GM21526 (cell line): Measurements from ENCODE around the gene DOCK10.
A peak's percentile ranks its signal among the peaks of the same experiment; 100 is the strongest.

Source experiments
- ATAC-seq: cut with Tn5 transposase; IDR thresholded peaks from one replicate; pipeline ENCODE4 v1.9.1; 2021; ENCODE audit warnings: moderate library complexity; ENCODE audit not compliant: unreplicated experiment, low FRiP score

DOCK10 gene

DNA sequence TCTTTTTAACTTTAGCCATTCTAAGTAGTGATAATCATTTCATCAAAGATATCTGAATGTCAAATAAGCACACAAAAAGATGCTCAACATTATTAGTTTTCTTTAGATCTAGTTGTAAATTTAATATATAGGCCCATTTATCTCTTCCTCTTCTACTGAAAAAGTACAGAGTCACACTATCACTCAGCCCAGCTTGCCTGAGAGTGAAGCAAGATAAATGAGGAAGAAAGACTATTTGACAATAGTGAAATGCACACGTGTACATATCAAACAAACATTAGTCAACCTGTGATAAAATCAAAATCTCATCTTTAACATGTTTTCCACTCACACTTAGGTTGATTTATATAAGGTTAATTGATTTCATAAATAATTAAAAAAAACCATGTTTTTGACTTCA is 242.6 kb downstream of the DOCK10 start:
- no peak for ATAC-seq

DNA sequence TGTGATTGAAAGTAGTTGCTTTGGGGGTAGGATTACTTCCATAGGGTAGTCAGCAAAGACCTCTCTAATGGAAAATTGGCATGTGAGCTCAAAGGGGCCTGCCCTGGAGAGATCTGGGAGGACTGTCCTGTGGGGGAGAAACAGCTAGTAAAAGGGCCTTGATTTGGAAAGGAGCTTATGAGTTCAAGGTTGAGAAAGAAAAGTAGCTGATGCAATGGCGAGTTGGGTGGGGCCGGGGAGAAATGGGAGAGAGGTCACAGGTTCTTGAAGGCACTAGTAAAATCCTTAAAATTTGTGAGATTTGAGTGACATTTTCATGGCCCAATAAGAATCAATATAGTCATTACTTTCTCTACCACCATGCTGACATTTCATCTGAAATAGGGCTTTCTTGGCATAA is 244.1 kb downstream of the DOCK10 start:
- ATAC-seq = no peak

DNA sequence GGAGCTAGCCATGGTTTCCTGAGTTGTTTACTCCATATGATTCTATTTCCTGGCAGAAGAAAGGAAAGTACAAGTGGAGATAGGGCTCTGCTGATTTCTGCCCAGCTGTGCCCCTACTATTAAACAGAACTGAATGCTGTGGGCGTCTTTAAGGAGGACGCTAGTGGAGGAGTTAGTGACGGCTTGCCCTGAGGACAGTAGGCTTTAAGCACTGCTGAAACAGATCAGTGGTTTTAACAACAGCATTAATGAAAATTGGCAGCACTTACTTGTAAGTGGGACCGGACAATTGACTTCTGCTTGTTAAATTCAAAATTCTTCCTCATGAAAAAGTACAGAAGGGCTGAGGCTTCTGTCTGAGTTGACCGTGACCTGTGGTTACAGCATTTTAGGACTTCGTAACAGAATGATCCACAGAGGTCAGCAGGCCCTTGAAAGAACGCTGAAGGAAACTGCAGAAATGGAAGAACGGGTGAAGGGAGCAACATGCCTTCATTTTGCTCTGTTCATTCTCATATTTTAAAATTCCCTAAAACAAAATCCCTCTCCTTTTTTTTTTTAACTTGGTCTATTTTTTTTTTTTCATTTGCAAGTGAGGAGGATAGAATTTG is 245.5 kb downstream of the DOCK10 start:
- ATAC-seq = no peak

DNA sequence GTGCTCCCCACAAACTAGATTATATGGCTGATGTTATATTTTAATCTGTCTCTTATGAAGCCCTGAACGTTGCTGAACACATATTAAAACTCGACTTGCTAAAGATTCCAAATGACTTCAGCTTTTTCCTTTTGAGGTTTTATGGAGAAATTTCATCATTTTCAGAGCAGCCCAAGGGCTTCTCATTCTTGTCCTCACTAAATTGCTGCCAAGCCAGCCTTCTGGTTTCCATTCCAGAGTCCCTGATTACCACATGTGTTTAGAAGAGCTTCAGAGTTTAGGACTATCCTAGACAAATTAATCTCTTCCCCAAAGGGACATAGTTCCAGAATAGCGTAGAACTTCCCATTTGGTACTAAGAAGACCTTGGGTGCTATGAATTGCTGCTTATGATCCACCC is 248.3 kb downstream of the DOCK10 start:
- no peak for ATAC-seq

DNA sequence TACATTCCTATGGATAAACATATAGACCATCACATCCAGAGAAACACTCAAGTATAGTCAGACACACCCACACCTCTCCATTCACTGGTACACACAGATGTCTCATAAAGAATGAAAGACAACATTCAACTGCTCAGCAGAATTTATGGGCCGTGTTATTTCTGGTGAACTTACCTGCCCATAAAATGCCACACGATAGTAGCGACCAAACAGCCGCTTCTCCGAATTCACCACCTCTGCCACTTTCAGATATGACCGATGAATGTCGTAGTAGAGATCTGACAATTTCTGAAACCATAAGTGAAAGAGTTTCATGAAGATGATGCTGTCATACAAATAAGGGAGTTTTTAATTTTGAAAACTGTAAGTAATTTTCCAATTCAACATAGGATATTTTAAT is 255.4 kb downstream of the DOCK10 start:
- ATAC-seq = no peak

DNA sequence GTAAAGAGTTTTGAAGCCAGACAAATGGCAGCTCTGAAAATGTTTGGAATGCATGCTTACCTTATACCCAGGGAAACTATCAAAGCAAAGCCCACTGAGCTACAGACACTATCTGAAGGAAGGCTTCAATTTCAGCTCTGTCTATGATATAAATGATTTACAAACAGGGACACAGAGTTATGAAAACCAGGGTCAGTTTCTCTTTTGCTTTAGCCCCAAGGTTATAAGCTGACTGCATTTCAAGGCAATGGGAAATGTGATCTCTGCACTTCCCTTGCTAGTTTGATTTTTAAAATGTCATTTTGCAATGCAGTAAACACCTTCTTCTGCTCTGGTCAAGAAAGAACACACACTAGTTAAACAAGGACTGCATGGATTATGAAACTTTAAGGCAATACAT is 260.9 kb downstream of the DOCK10 start:
- ATAC-seq = no peak

DNA sequence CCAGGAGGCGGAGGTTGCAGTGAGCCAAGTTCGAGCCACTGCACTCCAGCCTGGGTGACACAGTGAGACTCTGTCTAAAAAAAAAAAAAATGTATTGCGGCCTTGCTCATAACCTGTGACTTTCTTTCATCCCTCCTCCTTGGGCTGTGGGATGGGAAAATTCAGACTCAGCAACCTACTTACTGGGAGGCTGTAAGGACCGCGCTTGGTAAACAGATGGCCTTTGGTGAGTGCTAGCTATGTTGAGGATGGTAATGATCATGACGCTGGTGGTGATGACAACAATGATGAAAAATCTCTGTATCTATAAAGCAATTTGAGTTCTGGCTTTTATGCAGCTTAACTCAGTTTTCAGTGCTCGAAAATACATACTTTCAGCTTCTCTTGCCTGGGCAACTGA is 261.4 kb downstream of the DOCK10 start:
- no peak for ATAC-seq

DNA sequence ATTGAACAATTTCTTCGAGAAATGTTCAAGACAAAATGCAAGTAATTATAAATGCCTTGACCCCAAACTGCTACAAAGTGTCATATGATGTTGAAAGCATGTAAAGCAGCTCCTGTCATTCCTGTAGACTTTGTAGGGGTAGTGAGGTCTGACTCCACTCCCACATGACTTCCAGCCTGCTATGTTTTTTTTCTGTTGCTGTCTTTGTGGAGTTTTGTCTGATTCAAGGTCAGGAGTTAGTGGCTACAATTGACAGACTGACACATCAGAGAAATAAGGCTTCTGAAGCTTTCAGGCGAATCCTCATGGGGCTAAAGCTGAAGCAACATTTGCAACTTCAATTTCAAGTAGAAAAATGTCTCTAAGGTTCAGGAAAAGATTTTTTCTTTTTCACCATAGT is 262.2 kb downstream of the DOCK10 start:
- no peak for ATAC-seq

DNA sequence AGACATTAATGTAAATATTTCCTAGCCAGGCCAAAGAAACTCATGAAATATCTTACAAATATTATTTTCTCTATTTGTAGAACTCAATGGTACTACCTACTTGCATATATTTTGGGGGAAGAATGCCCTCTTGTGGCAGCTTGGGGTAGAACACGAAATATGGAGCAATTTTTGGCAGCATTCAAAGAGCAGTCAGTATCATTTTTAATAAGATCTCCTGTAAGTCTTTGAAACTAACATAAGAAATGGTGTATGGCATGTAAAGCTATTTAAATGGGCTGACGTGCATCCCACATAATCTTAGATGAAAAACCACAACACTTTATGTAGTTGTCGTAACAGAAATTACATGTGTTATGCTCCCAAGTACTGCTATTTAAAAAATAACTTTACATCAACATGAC is 263.8 kb downstream of the DOCK10 start:
- peak; percentile 69 for ATAC-seq

DNA sequence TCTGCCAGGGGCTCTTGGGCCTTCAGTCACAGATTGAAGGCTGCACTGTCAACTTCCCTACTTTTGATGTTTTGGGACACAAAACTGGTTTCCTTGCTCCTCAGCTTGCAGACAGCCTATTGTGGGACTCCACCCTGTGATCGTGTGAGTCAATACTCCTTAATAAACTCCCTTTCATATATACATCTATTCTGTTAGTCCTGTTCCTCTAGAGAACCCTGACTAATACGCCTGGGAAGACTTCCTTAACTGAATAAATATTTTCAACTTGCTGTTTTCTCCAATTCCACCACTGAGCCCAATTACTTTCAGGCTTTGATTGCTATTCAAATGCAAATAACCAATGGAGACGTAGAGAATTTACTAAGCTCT is 264.7 kb downstream of the DOCK10 start:
- no peak for ATAC-seq

DNA sequence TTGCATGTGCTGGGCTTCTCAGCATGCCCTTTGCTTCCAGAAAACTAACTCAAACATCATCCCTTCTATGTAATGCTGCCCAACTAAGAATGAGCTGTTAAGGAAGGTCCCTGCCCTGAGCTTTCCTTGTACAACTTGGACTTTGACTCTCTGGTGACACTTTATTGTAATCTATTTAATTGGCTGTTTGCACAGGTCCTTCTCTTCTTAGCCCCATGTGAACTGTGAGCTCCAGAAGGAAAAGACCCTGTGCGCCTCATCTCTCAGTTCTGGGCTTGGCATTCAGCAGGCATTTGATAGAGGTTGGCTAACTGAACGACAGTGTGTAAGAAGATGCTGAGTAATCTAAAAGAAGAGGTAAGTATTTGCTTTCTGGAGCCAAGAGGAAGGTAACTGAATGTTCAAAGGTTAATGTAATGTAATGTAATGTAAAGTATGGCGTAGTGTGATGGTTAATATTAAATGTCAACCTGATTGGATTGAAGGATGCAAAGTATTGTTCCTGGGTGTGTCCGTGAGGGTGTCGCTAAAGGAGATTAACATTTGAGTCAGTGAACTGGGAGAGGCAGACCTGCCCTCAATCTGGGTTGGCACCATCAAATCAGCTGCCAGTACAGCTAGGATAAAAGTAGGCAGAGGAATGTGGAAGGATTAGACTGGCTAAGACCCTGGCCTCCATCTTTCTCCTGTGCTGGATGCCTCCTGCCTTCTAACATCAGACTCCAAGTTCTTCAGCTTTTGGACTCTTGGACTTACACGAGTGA is 265.3 kb downstream of the DOCK10 start:
- ATAC-seq = no peak

DNA sequence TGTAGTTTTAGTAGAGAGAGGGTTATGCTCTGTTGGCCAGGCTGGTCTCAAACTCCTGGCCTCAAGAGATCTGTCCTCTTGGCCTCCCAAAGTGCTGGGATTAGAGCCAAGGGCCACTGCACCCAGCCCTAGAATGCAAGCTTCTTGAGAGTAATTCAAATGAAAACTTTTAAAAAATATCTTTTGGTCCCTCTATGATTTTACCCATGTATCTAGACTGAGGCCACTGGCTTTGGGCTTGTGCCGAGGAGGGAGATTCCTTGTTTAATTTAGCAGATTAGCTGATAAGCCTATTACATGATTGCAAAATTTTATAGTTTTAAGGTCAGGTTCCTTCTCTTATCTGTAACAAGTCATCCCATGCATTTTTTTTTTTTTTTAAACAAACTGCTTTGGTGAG is 266.6 kb downstream of the DOCK10 start:
- no peak for ATAC-seq

DNA sequence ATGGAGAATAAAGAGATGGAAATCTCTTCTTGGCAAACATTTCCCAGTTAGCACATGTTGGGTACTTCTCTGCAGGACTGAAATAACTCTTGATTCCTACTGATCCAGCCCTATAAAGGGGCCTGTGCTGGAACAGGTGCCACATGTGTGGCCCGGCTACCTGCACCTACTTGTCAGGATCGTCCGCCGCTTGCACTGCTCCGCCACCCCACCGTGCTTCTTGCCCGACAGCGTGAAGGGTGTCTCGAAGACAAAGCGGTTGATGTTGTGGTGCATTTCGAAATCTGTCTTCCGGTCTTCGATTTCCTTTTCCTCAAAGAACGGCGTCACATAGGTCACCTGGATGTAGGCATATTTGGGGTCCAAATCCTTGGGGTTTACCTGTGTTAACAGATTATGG is 267.5 kb downstream of the DOCK10 start:
- ATAC-seq = no peak

DNA sequence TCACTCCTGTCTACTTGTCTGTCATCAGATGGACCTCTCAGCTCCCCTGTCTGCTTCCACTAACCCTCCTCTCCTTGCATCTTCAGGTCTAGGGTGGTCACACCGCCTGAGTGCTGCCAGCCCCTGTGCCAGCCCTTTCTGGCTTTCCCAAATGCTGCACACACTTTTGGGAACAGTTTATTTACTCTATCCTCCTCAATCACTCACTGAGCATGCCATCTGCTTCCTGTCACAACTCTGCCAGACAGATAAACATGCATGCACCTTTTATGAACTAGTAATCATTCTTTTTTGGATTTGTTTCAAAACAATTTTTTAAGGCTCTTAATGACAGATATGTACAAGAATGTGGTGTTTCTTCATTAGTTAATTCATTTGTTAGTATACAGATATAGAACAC is 269.8 kb downstream of the DOCK10 start:
- ATAC-seq = no peak

DNA sequence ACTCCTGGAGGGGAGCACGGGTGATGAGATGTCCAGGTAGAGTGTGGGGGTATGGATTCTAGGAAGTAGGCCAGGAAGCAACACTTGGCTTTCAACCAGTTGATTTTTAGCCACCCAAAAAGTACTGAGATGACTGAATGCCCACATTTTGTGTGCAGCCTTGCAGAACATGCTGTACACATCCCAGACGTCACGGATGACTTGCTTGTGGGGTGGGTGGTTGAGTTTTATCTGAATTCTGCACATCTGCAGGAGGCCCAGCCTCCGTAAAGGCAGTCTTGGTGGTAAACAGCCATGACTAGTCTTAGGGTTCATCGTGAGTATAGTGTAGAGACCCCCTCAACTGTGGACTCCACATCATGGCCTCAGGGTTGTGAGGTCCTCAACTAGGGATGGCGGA is 272.8 kb downstream of the DOCK10 start:
- ATAC-seq = no peak

DNA sequence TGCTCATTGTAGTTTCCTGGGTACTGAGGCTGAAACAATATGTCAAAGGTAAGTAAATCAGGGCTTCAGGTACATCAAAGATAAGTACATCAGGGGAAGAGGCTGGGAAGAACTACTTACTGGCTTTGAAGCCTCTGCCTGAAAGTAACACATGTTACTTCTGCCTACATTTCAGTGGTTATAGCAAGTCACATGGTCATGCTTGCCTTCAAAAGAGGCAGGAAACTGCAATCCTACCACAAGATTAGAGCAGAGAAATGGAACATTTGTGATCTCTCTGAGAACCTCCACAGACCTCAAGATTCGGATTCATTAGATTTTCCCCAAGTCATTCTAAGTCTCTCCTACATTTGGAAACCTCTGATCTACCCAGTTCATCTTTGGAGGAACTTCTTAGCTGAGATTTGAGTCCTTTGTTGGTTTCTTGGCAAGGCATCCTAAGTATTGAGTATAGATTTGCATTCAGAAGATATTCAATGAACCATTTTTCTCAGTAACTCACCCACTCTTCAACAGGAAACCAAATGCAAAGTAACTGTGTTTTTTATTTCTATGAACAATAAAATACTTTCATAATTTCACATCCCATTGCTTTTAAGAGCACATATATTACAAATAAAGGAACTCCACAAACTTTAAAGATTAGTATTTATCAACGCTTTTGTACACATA is 277.6 kb downstream of the DOCK10 start:
- no peak for ATAC-seq

DNA sequence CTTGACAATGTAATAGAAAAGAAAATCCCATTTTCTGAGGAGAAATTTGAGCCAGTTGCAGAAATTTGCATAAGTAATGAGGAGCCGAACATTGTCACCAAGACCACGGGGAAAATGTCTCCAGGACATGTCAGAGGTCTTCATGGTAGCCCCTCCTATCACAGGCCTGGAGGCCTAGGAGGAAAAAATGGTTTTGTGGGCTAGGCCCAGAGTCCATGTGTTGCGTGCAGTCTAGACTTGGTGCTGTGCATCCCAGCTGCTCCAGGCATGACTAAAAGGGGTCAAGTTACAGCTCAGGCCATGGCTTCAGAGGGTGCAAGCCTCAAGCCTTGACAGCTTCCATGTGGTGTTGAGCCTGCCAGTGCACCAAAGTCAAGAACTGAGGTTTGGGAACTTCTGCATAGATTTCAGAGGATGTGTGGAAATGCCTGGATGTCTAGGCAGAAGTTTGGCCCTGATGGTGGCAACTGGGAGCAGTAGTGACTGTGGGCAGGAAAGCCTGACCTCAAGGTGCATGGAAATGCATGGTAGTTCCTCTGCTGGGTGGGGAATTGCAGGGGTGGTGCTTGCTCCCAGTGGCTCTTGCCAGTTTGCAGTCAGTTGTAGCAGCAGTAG is 284.2 kb downstream of the DOCK10 start:
- no peak for ATAC-seq

DNA sequence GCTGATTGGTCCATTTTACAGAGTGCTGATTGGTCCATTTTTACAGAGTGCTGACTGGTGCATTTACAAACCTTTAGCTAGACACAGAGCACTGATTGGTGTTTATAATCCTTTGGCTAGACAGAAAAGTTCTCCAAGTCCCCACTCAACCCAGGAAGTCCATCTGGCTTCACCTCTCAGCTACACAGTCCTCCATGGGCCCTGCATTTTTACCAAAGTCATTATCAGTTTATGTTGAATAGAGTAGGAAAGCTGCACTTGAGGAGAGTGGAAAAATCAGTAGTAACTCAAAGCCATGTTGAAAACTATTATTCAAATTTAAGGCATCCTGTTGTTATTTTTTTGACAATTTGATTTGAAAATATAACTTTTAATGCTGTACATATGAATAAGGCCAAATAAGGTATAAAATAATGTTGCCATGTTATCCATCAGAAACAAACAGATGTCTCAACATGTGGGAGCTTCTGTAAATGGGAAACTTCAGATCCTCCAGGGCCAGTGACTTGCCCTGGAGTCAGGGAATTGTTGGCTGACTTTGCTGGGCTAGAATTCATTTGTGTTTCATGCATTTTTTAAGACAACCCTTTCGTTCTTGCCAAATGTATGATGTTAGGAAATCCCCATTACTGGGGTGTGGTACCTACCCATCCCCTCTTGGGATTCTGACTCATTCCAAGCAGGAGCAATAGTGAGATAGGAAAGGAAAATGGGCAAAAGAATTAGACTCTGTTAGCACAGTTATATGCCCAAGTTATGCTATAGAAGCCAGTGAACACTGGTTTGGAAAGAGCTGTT is 288.3 kb downstream of the DOCK10 start:
- ATAC-seq = no peak

DNA sequence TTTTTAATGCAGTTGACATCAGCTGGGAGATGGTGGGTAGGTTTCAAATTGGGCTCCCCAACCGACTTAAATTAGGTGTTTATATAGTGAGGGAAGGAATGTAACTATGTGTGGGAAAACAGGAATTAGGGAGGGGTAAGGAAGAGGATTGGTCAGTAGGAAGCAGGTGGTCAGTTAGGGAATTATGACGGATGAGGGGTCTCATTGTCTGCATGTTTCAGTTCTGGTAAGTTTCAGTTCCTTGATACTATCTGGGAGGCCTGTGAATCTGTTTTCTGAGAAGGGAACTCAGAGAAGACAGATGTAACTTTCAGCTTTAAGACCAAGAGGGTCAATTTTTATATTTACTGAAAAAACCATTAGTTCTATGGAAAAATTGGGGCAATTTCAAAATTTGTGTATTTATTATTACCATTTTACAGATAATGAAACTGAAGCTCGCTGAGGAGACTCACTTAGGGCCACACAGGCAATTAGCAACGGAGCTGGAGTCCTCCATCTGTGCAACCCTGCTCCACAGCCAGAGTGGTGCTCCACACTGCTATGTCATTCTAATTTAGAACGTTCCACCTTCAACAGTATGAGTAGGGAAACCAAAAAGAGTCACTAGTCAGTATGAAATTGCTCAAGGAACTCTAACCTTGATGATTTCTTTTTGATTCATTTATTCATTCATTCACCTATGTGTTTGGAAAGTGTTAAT is 290.1 kb downstream of the DOCK10 start:
- ATAC-seq = peak; percentile 69

DNA sequence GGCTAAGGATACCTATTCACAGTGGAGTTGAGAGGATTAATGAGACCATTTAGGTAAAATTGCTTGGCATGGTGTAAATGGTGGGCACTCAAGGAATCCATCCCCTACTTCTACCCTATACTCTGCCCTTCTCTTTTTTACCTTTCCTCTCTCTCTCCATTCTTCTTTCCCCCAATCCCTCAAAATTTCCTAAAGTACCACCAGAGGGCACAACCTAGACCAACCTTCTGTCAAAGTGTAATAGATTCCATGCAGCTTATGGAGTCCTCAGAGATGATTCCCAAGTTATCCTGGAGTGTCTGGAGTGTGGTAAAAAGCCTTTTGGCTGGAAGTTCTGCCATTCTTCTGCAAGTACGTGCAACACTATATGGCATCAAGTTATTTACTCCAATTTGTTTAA is 293.1 kb downstream of the DOCK10 start:
- ATAC-seq = no peak
